Gastrocnemius medialis (tissue), 4 donors: ENCODE measurements around the gene CEP83. TPM values are rescaled to one million over a fixed set of nuclear protein-coding genes. Genes with fewer than 3 reads are reported as not detected.

ENCODE experiments used
- ATAC-seq, 2 donors: fragments of 150-250 bp; one replicate each; pipeline ENCODE4 v1.9.1; 2016
- DNase-seq, 2 donors: peaks; one replicate each; pipeline ENCODE4 v3.0.0-alpha.2; 2019
- H3K27ac ChIP-seq, 4 donors: fragments of 200-600 bp; sonication (generic); 1 replicate in 1 of 4; 2 replicates in 3 of 4; pipeline ENCODE4 v1.5.1; 2016 to 2018; ENCODE audit warnings: mild to moderate bottlenecking in 2 of 4, moderate library complexity in 1 of 4
- H3K27me3 ChIP-seq, 3 donors: fragments of 200-600 bp; sonication (generic) in 2 of 3; 1 replicate in 1 of 3; 2 replicates in 2 of 3; pipeline versions ENCODE4 v1.5.1 to v1.6.0; 2016 to 2019; ENCODE audit warnings: mild to moderate bottlenecking in 1 of 3, moderate library complexity in 1 of 3
- H3K36me3 ChIP-seq, 2 donors: fragments of 200-600 bp; sonication (generic) in 1 of 2; one replicate each; pipeline ENCODE4 v1.5.1; 2017 to 2018
- H3K4me1 ChIP-seq, 2 donors: fragments of 200-600 bp; sonication (generic) in 1 of 2; one replicate each; pipeline ENCODE4 v1.5.1; 2016 to 2017; ENCODE audit warnings: mild to moderate bottlenecking in 2 of 2
- H3K4me3 ChIP-seq, 4 donors: fragments of 200-600 bp; sonication (generic) in 3 of 4; 1 replicate in 1 of 4; 2 replicates in 3 of 4; pipeline ENCODE4 v1.5.1; 2016 to 2019; ENCODE audit warnings: mild to moderate bottlenecking in 2 of 4
- H3K9me3 ChIP-seq, 3 donors: fragments of 200-600 bp; sonication (generic) in 2 of 3; 1 replicate in 1 of 3; 2 replicates in 2 of 3; pipeline ENCODE4 v1.5.1; 2016 to 2019
- CTCF ChIP-seq, 5 experiments: fragments of 450-650 bp in 3 of 5; fragments of 200-600 bp in 2 of 5; sonication (generic) in 2 of 5; IDR thresholded peaks in 4 of 5; conservative IDR thresholded peaks in 1 of 5; 1 replicate in 4 of 5; 2 replicates in 1 of 5; pipeline ENCODE4 v1.5.1; 2016 to 2019; ENCODE audit warnings: antibody characterized with exemption in 5 of 5, mild to moderate bottlenecking in 3 of 5, moderate library complexity in 3 of 5
- POLR2A ChIP-seq, 2 donors: fragments of 450-650 bp; IDR thresholded peaks; one replicate each; pipeline ENCODE4 v1.6.1; 2017; ENCODE audit warnings: antibody characterized with exemption in 2 of 2, mild to moderate bottlenecking in 2 of 2, moderate library complexity in 2 of 2
- in situ Hi-C, 4 donors: fragments of 200-750 bp; cut with MboI; loops; one replicate each; pipeline versions ENCODE4 v1.15.0 to v1.8.0; 2017; ENCODE audit warnings: low sequenced_read_pairs in 4 of 4
- intact Hi-C: fragments of 100-400 bp; cut with DNase I; formaldehyde crosslinking; loops from one replicate; pipeline ENCODE4 v1.15.1; 2023; ENCODE audit warnings: low total_unique reads
- total RNA-seq, 4 donors: library from RNA; depleted of rRNA; stranded (reverse); fragments of >200 nt; gene quantifications; one replicate each; pipeline versions ENCODE4 v1.1.0 to v1.2.3, GENCODE V29; 2016

Gene CEP83
- total RNA-seq, 4 donors from 2014 or later = 3.5 to 19.5 (median 11.2) TPM

- intact Hi-C loops (no loop called here), in situ Hi-C loops (no loop called here)
- no peak for DNase-seq
- no peak overlapping the region for H3K4me3 ChIP-seq
- H3K9me3 ChIP-seq = no peaks in the 10 kb centered on the region
- no peak for TF ChIP-seq POLR2A (IDR thresholded peaks at IDR 0.05)
- TF ChIP-seq CTCF (IDR thresholded peaks at IDR 0.05 in 4 of 5, conservative IDR thresholded peaks at IDR 0.05 in 1 of 5) = no peak
- no peaks in the 10 kb centered on the region for H3K36me3 ChIP-seq
- ATAC-seq = no peak
- no peaks in the 10 kb centered on the region for H3K27me3 ChIP-seq
- H3K4me1 ChIP-seq = peaks cover 6 to 28% of the 10 kb centered on the region in 2 donors
- H3K27ac ChIP-seq = peak overlapping the region; percentile 52 to 69 (median 61)
Observed at GRCh38 chr12:94267537-94267872, 192.2 kb downstream of the CEP83 start.

GRCh38 chr12:94266796-94267536, 192.7 kb downstream of the CEP83 start:
- Histone ChIP-seq H3K4me1 (peaks cover 10 to 30% of the 10 kb centered on the region in 2 donors), H3K36me3 (no peaks in the 10 kb centered on the region), H3K27ac (peak overlapping the region; percentile 52 to 69 (median 62)), H3K27me3 (no peaks in the 10 kb centered on the region), H3K4me3 (no peak overlapping the region), H3K9me3 (no peaks in the 10 kb centered on the region)
- DNase-seq (no peak), ATAC-seq (peak; percentile 18 to 46)
- intact Hi-C loops = no loop called here
- TF ChIP-seq POLR2A (IDR thresholded peaks at IDR 0.05) (no peak), CTCF (IDR thresholded peaks at IDR 0.05 in 4 of 5, conservative IDR thresholded peaks at IDR 0.05 in 1 of 5) (no peak)
- in situ Hi-C loops = no loop called here

- in situ Hi-C loops = no loop called here
- H3K4me1 ChIP-seq = peaks cover 18 to 38% of the 10 kb centered on the region in 2 donors
- ATAC-seq (no peak), DNase-seq (no peak)
- no peaks in the 10 kb centered on the region for H3K27me3 ChIP-seq
- peak overlapping the region; percentile 50 to 69 (median 62) for H3K27ac ChIP-seq
- no peak for TF ChIP-seq POLR2A (IDR thresholded peaks at IDR 0.05)
- no peak for TF ChIP-seq CTCF (IDR thresholded peaks at IDR 0.05 in 4 of 5, conservative IDR thresholded peaks at IDR 0.05 in 1 of 5)
- H3K4me3 ChIP-seq = no peak overlapping the region
- intact Hi-C loops = no loop called here
- H3K9me3 ChIP-seq = no peaks in the 10 kb centered on the region
- no peaks in the 10 kb centered on the region for H3K36me3 ChIP-seq
Observed at GRCh38 chr12:94265966-94266745, 193.5 kb downstream of the CEP83 start.

- ATAC-seq (peak in 1 of 2 donors; percentile 13), DNase-seq (no peak)
- in situ Hi-C loops = no loop called here
- Histone ChIP-seq H3K4me3 (no peak overlapping the region), H3K4me1 (peaks cover 24 to 44% of the 10 kb centered on the region in 2 donors), H3K36me3 (no peaks in the 10 kb centered on the region), H3K27ac (peak overlapping the region; percentile 3 to 67 (median 22)), H3K9me3 (no peaks in the 10 kb centered on the region), H3K27me3 (no peaks in the 10 kb centered on the region)
- TF ChIP-seq POLR2A (IDR thresholded peaks at IDR 0.05) = no peak
- no peak for TF ChIP-seq CTCF (IDR thresholded peaks at IDR 0.05 in 4 of 5, conservative IDR thresholded peaks at IDR 0.05 in 1 of 5)
- intact Hi-C loops = no loop called here
Observed at GRCh38 chr12:94265539-94265938, 194.1 kb downstream of the CEP83 start.
